NCI-H748 treated with DMSO at 0.1 percent for 48 hours (cell line): ENCODE results near the gene LCLAT1.

Experiments
- DNase-seq: peaks from one replicate; lab custom pipeline; 2025; lab: John Stamatoyannopoulos, UW

LCLAT1 gene

DNA sequence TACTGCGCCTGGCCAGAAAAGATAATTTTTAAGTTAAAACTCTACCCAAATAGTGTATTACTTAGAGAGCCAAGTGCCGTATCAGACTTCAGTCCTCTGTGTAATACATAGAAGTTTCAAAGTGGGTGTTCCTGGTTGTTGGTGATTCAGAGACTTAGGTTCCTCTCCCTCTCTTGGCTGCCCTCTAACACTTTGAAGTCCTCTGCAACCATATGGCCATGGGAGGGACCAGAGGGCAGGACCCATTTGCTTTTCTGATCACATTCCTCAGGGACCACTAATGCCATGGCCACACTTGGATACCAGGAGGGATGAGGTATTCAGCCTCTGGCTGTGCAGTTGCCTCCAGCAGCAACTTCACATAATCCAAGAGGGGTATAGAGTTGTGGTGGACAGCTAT is 228.7 kb downstream of the LCLAT1 start:
- DNase-seq: no peak

DNA sequence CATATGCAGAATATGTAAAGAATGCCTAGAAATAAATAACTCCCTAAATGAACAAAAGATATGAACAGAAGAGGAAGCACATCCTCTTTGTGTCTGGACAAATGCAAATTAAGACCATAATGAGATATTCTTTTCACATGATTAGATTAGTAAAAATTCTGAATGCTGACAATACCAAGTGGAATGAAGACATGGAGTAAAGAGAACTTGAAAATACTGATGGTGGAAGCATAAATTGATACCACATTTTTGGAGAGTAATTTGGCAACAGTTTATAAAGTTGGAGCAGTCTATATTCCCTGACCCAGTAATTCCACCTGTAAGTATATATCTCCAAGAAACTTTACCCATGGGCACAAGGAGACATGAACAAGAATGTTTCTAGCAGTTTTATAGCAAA is 230.2 kb downstream of the LCLAT1 start:
- no peak for DNase-seq

DNA sequence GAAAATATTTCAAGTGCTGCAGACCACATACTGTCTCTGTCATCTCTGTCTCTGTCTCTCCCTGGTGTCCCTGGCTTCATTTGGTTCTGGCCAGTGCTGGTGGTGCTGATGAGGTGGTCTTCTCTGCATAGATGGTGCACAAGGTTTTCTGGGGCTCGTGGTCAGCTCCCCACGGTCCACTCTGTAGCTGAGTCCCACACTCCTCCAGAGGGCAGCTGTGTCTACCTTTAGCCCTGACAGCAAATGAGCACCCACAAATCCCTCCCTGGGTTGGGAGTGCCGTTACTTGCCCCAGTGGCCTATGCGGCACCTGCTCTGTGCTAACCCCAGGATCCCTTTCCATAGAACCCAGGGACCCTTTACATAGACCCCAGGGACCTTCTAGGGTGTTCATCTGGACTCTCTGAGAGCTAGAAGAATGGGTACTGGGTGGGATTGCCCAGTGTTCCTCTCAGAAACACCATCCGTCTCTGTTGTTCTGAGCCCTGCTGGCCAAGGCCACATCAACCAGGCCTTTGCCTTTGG is 230.9 kb downstream of the LCLAT1 start:
- DNase-seq: no peak

DNA sequence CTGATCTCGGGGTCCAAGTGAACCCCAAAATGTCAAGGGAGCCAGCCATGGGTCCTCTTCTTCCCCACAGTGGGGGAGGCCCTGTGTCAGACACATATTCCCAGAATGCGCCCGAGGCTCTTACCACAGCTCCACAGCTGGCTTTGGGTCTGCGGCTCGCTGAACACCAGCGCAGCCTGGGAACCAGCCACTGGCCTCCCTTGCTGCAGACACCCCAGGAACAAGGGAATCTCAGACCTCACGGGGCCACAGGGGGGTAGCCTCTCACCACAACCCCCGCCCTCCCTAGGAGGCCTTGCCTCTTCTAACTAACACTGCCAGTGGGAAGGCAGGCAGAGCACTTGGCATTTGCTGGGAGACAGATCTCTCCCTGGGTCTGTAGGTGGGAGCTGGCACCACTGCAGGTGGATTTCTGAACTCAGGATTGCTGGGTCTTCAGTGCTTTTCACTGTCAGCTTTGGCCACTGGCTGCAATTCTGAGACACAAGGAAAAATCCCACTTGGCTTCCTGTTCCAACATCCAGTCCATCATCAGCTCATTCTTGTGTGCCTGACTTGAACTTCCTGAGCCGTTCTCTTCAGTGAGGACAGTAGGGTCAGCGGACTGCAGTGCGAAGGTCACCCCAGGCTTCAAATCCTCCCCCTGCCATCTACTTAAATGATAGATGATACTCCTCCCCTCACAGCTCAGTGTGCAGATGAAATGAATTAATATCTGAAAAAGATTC is 231.5 kb downstream of the LCLAT1 start:
- DNase-seq: no peak

DNA sequence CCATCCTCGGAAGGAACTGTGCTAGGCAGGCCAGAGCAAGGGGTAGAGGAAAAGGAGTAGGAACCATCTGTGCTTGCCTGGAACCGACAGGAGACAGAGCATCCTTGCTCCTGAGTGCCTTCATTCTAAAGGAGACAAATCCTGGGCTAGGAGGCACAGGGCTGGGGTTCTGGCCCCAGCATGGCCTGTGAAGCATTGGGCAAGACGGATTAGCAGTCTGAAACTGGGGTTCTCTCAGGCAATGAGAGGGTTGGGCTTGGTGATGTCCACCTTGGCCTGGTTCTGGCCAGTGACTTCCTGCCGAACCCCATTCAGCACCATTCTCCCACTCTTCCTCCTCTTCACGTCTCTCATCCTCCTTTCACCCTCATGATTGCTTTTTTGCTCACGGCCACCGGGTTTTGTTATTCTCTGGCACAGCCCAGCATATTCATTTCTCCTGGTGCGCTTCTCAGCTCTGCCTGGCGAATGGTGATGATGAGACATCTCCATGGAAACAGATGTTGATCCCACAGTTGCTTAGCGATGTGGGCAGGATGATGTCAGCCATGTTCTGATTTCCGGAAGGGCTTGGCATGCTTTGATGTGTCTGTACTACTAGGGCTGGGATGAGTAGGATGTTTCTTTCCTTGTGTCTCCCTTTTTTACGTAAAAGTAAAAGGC is 232.5 kb downstream of the LCLAT1 start:
- DNase-seq: peak; percentile 58

DNA sequence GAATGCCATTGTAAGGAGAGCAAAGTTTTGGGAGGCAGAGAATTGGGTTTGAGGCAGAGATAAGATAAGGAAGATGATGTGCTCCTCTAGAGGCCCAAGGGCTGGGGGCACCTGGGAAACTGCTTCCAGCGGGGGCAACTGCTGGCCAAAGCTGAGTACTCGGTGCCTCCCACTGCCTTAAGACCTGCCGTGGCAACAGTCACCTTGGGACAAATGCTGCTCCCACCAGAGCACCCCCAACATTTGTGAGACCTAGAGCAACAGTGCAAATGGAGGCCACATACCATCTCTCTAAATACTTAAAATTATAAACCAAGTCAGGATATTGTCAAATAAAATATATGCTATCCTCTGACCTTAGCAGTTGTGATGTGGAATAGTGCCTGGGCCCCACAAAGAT is 233.1 kb downstream of the LCLAT1 start:
- no peak for DNase-seq

DNA sequence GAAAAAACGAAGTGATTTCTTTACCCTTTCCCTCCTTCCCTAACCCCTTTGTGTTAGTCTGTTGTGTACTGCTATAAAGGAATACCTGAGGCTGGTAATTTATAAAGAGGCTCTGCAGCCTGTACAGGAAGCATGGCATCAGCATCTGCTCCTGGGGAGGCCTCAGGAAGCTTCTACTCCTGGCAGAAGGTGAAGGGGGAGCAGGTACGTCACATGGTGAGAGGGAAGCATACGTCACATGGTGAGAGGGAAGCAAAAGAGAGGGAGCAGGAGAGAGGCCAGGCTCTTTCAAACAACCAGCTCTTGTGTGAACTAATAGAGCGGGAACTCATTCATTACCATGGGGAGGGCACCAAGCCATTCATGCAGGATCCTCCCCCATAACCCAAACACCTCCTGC is 234.0 kb downstream of the LCLAT1 start:
- no peak for DNase-seq

DNA sequence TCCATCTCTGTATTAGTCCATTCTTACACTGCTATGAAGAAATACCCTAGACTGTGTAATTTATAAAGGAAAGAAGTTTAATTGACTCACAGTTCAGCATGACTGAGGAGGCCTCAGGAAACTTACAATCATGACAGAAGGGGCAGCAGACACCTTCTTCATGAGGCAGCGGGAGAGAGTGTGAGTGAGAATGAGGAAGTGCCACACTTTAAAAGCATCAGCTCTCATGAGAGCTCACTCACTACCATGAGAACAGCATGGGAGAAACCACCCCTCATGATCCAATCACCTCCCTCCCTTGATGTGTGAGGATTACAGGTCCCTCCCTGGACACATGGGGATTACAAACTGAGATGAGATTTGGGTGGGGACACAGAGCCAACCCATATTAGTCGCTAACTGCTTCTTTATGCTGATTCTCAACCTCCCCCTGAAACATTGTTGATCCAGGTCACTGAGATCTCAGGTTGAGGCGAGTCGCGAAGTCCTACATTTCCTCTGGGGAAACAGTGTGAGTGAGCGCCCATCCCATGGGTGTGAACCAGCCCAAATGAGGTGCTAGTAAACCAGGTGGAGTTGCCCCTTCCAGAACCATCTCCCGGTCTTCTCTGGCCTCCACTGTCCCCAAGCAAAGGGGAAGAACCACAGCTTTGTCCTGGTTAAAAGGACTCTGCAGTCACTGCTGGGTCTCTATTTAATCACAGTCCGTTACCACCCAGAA is 236.3 kb downstream of the LCLAT1 start:
- DNase-seq: no peak

DNA sequence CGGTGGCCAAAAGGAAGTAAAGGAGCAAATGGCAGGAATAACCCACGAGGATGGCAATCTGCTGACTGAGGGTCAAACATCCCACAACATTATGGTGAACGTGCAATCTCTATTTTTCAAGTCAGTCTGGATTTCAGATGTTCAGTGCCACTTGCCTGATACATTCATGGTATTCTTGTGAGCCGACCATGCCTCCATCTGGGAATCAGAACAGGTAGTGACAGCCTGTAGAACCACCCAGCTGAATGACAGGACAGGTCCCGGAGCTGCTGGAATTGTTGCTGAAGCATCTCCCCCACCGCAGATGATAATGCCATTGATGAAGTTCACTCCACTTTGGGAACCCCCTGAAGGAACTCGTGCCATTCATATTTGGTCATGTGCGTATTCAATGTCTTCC is 237.0 kb downstream of the LCLAT1 start:
- DNase-seq: no peak

DNA sequence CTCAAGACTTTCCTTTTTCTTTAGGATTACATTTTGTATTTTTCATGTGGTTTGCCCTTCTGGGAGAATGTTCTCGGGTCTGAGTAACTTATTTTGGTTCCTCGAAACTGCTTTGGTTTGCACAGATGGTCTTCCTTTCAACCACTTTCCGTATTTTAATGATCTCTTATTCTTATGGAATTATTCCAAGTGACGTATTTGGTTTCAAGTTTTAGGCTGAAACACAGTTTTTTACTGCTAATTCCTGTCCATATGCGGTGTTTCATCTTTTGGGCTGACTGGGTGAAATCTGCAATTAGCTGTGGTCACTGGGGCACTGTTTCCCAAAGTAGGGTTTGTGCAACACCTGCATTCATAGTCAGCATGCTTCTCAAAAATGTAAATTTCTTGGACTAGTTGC is 237.5 kb downstream of the LCLAT1 start:
- no peak for DNase-seq

DNA sequence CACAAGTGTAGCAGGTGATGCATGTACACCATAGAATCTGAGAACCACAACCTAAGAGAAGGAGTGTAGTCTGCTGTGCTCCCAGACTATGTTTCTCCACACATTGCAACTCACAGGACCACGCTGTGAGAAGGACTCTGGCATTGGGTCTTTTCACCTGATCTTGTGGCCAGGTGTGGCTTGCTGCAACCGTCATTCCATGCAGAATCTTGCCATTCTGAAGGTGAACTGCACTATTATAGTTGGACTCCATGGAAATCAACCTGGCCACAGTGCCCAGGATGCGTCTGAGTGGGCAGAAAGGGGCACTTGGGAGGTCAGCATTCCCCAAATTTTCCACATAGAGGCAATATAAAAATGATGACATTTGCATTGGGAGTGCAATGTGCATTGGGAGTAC is 237.9 kb downstream of the LCLAT1 start:
- DNase-seq: no peak

DNA sequence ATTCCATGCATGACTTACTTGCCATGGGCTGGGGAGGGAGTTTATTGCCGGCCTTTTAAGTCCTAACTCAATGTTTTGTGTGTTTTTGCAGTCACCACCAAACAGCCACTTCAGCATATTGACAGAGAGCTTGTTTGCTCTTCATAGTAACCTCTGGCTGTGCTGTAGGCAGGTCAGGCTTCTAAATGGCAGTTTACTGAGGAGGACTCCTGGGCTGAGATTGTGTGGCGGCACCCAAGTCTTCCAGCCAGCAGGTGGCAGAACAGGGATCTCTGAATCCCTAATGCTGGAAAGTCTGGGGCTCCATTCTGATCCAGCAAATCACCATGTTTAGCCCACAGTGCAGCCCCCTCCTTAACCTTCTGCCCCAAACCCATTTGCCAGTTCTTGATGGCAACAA is 239.0 kb downstream of the LCLAT1 start:
- DNase-seq: peak; percentile 65

DNA sequence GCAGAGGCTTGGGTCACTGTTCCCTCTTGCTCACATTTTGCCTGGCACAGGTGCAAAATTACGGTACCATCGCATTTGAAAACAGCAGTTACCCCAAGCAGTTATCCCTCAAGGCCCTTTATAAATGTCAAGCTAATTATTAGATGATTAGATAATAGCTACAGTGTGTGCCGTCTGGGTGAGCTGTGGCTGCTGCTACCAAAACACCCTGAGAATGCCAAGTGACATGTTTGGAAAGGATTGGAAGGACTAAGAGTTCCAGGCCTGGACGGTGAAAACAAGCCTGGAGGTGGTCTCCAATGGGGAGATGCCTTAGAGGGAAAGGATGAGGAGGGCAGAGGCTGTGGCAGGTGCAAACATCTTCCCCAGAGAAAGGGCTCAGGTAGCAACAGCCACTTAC is 239.6 kb downstream of the LCLAT1 start:
- DNase-seq: no peak

DNA sequence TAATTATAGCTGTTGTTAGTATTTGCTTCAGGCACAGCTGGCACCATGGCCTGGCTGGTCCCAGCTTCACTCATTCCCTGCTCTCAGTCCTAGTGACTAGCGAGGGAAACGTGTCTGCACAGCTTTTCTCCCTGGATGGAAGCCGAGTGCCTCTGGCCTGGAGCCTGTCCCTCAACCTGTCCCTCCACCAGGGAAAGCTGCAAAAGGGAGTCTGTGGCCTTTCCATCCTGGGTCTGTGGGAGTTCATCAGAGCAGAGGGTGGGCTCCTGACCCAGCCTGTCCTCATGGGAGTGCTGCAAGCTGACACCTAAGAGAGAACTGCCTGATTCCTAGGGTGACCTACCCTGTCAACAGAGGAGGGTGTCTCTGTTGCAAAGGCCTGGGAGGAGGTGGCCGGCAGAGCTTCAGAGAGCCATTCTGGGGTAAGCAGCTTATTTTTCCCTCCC is 241.9 kb downstream of the LCLAT1 start:
- DNase-seq: no peak

DNA sequence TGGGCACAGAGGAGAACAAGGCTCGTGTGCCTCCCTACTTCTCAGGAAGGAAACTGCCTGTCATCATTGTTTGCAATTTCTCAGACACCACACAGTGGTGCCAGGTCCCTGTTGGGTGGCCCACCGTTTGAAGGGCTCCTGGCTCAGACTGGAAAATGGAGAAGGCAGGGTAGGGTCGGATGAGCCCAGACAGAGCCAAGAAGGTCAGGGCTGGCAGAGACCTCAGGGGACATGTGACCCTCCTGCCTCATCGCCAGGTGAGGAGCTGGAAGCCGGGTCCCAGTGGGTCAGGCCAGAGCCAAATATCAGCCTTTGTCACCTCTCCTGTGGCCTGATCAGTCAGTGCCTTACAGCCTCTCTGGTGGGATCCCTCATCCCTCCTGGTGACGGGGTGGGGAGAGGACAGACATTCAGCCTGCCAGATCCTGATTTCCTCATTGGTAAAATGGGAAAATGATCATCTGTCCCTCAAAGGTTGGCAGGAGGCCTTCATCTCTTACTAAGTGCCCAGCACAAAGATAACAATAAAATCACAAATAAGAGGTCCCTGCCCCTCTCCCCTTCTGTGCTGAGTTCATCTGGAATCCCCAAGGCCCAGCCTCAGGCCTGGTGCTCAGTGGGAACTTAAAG is 242.6 kb downstream of the LCLAT1 start:
- DNase-seq: no peak

DNA sequence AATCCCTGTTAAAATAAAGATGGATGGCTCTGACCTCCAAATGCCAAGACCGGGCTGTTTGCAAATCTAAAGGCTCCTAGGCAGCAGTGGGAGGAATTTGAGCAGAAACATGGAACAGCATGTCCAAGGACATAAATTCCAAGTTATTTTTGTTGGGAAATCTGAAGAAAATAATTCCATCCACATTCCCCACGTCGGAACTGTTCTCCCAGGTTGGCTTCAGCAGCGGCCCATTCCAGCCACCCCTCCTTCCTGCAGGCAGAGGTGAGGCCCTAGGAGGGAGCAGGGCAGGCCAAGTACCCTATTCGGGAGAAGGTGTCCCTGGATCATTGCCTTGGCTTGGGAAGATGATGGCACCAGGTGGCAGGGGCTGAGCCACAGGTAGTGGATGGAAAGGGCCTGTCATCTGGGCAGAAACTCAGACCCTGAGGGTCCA is 243.1 kb downstream of the LCLAT1 start:
- no peak for DNase-seq

DNA sequence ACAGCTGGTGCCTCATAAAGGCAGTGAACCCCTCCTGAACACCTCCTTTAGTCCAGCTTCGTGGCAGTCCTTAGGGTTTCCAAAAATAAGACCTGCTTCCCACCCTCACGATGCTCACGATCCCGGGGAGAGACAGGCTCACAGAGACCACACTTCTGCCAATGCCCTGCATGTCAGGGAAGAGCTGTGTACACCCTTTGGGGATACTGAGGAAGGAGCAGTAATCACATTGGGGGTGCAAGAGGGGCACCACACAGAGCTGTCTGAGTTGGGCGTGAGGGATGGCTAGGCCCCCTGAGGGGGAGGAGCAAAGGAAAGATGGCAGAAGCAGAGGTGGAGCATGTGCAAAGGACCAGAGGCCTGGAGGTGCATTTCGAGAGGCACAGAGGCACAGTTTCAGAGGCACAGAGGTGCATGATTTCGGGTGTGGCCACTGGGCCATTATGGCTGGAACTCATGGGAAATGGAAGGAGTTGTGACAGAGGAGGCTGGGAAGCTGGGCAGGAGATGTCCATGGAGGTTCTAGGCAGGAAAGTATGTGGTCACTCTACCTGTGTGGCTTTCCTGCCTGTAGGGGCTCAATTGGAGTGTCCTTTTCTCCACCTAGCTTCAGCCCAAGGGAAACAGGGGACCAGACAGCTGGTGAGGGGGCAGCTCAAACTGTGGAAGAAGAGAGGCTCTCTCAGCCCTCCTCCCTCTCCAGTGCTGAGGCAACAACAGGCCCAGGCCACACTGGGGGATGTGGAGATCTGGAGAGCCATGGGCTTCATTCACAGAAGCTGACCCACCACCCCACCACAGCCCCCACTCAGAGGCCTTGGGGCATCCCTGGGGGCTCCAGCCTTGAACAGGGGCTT is 244.3 kb downstream of the LCLAT1 start:
- DNase-seq: no peak

DNA sequence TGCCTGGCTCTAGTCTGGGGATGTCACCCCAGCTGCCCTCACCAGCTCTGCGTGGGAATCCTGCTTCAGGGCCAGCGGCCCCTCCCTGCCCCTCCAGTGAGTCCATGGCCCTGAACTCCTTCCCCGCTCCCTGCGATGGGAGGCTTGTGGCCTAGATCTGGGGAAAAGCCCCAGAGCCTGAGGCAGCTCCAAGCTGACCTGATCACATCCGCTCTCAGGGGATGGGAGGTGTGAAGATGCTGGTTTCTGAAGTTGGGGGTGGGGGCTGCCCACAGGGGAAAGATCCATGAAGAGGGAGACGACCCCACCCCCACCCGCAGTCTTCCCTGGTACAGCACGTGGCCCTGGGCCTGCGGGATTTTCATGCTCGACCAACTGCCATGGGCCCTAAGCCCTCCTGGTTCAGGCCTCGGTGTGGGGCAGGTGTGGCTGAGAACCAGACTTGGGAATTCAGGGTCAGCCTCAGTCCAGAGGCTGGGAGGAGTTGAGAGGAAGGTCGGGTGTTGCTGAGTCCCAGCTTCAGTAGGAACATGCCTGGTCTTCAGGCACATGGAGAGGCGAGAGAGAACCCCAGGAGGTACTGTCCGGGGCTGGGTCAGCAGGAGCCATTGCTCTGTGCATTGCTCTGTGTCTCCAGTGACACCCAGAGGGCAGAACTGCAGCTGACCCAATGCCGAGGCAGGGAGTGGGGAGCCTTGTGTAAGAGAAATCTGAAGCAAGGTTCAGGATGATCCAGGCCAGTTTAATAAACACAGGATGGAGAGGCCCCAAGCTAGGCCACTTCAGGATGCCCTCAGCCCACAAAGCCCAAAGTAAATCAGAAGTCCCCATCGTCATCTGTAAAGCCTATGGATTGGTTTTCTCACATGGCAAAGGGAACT is 245.1 kb downstream of the LCLAT1 start:
- no peak for DNase-seq

DNA sequence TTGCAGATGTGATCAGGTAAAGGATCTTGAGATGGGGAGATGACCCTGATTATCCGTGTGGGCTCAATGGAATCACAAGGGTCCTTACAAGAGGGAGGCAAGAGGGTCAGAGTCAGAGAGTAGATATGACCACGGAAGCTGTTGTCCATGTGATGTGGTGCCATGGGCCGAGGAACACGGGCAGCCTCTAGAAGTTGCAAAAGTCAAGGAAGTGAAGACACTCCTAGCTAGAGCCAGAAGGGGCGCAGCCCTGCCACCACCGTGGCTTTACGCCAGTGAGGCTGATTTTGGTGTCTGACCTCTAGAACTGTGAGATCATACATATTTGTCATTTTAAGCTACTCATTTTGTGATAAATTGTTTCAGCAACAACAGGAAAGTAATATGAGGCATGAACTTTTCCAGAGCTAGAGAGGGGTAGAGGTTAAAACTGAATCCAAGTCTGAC is 245.8 kb downstream of the LCLAT1 start:
- no peak for DNase-seq
